Globus pallidus (tissue), 1 donor: ENCODE data around the gene THY1.
"Not testable (repeated sequence)": the region's sequence is repeated elsewhere in the genome, so short reads cannot be mapped to it uniquely, and the experiment has no call there.

Experiments used
- DNase-seq: peaks from one replicate; pipeline ENCODE4 v3.0.0-alpha.2; 2015; ENCODE audit warnings: low spot score

Gene THY1

GRCh38 chr11:119417726-119418540, 5.0 kb downstream of the THY1 start:
- no peak for DNase-seq

GRCh38 chr11:119416606-119417580, 6.1 kb downstream of the THY1 start:
- no peak for DNase-seq

- no peak for DNase-seq
Measured at GRCh38 chr11:119415966-119416365, 7.0 kb downstream of the THY1 start.

GRCh38 chr11:119415517-119415916, 7.5 kb downstream of the THY1 start:
- DNase-seq: no peak

- no peak for DNase-seq
Measured at GRCh38 chr11:119414734-119415133, 8.2 kb downstream of the THY1 start.

GRCh38 chr11:119414321-119414720, 8.7 kb downstream of the THY1 start:
- DNase-seq: no peak

- no peak for DNase-seq
Measured at GRCh38 chr11:119412072-119412471, 10.9 kb downstream of the THY1 start.

GRCh38 chr11:119410501-119410900, 12.5 kb downstream of the THY1 start:
- no peak for DNase-seq

GRCh38 chr11:119409731-119410130, 13.2 kb downstream of the THY1 start:
- DNase-seq: no peak

- DNase-seq: no peak
Measured at GRCh38 chr11:119406005-119406404, 17.0 kb downstream of the THY1 start.

- not testable (repeated sequence) for DNase-seq
Measured at GRCh38 chr11:119405448-119405847, 17.5 kb downstream of the THY1 start.

- DNase-seq: no peak
Measured at GRCh38 chr11:119404872-119405271, 18.1 kb downstream of the THY1 start.

- no peak for DNase-seq
Measured at GRCh38 chr11:119403021-119403420, 20.0 kb downstream of the THY1 start.

GRCh38 chr11:119402470-119402869, 20.5 kb downstream of the THY1 start:
- DNase-seq: no peak

- DNase-seq: no peak
Measured at GRCh38 chr11:119400860-119401259, 22.1 kb downstream of the THY1 start.

GRCh38 chr11:119397740-119398139, 25.2 kb downstream of the THY1 start:
- DNase-seq: no peak

- DNase-seq: no peak
Measured at GRCh38 chr11:119396835-119397234, 26.1 kb downstream of the THY1 start.

- no peak for DNase-seq
Measured at GRCh38 chr11:119391275-119391674, 31.7 kb downstream of the THY1 start.

GRCh38 chr11:119389611-119390254, 33.2 kb downstream of the THY1 start:
- no peak for DNase-seq

- DNase-seq: no peak
Measured at GRCh38 chr11:119388103-119388502, 34.9 kb downstream of the THY1 start.

- DNase-seq: no peak
Measured at GRCh38 chr11:119384332-119384731, 38.6 kb downstream of the THY1 start.

- not testable (repeated sequence) for DNase-seq
Measured at GRCh38 chr11:119382513-119382912, 40.5 kb downstream of the THY1 start.
